Endodermal cell (in vitro differentiated cells): ENCODE results near the gene C16orf74. TPM values are rescaled to one million over a fixed set of nuclear protein-coding genes. Genes with fewer than 3 reads are reported as not detected.

Experiments used
- DNase-seq: peaks from one replicate; pipeline ENCODE4 v3.0.0-alpha.2; 2017
- H3K27ac ChIP-seq: 2 replicates; pipeline ENCODE4 v1.5.1; 2013; ENCODE audit warnings: mild to moderate bottlenecking, low read depth, low read length, moderate library complexity
- H3K27me3 ChIP-seq: 2 replicates; pipeline ENCODE4 v1.6.1; 2013; ENCODE audit warnings: mild to moderate bottlenecking, low read length, moderate library complexity; ENCODE audit not compliant: insufficient read depth, control insufficient read depth, poor library complexity, severe bottlenecking
- H3K36me3 ChIP-seq: 2 replicates; pipeline ENCODE4 v1.7.0; 2013; ENCODE audit warnings: mild to moderate bottlenecking, low read length, moderate library complexity; ENCODE audit not compliant: control insufficient read depth, insufficient read depth
- H3K4me1 ChIP-seq: one replicate; pipeline ENCODE4 v1.7.0; 2013; ENCODE audit warnings: low read length; ENCODE audit not compliant: control insufficient read depth, insufficient read depth
- H3K4me3 ChIP-seq: 2 replicates; pipeline ENCODE4 v1.5.1; 2013; ENCODE audit warnings: mild to moderate bottlenecking, low read length, moderate library complexity
- H3K9ac ChIP-seq: 2 replicates; pipeline ENCODE4 v1.6.1; 2013; ENCODE audit warnings: mild to moderate bottlenecking, low read length, moderate library complexity; ENCODE audit not compliant: poor library complexity, severe bottlenecking; ENCODE audit errors: extremely low read depth
- H3K9me3 ChIP-seq: 2 replicates; pipeline ENCODE4 v1.6.1; 2013; ENCODE audit warnings: mild to moderate bottlenecking, low read length, moderate library complexity; ENCODE audit not compliant: control insufficient read depth
- H3K27ac Mint-ChIP-seq: 2 replicates; pipeline ENCODE4 v1.8.0; 2020; ENCODE audit warnings: mixed read lengths
- H3K27me3 Mint-ChIP-seq: 2 replicates; pipeline ENCODE4 v1.8.0; 2021; ENCODE audit warnings: mild to moderate bottlenecking, mixed read lengths; ENCODE audit not compliant: insufficient read depth
- H3K36me3 Mint-ChIP-seq: 2 replicates; pipeline ENCODE4 v1.8.0; 2020; ENCODE audit warnings: low read depth, mixed read lengths
- H3K4me1 Mint-ChIP-seq: 2 replicates; pipeline ENCODE4 v1.8.0; 2020; ENCODE audit warnings: mixed read lengths
- H3K4me3 Mint-ChIP-seq: 2 replicates; pipeline ENCODE4 v1.8.0; 2020; ENCODE audit warnings: mild to moderate bottlenecking, moderate library complexity, mixed read lengths
- H3K9me3 Mint-ChIP-seq: 2 replicates; pipeline ENCODE4 v1.8.0; 2020; ENCODE audit warnings: mild to moderate bottlenecking, mixed read lengths
- WGBS, 2 experiments: methylation state at CpG; one replicate each; pipeline versions ENCODE4 v1.1.5 to v1.1.7; 2013; ENCODE audit warnings: missing lambda C conversion rate in 2 of 2, mixed read lengths in 1 of 2; ENCODE audit not compliant: insufficient coverage in 1 of 2, insufficient read length in 1 of 2; 5-methylcytosine and 5-hydroxymethylcytosine counted together
- total RNA-seq, 2 donors: library from RNA; stranded (reverse); fragmentation: NEBNext Ultra II Directional in 1 of 2; extraction: Animal tissue kit (Norgen Biotek cat#: 25700) in 1 of 2; gene quantifications; 2 replicates in 1 of 2; 3 replicates in 1 of 2; pipeline ENCODE4 v1.2.1, GENCODE V29; 2021
- TF ChIP-seq, protein P1 (sequence below): fragments of 200-600 bp; sonication (generic); conservative IDR thresholded peaks from 2 replicates; pipeline ENCODE4 v1.5.0; 2021; ENCODE audit warnings: antibody characterized with exemption, mild to moderate bottlenecking

Gene C16orf74
- total RNA-seq, 2 donors from 2014 or later, result 3.6 to 7.4 TPM

GRCh38 chr16:85777583-85778310 lies 26.9 kb upstream of the C16orf74 start:
- H3K4me1 ChIP-seq, result no peaks in the 10 kb centered on the region
- no peak overlapping the region for H3K4me3 Mint-ChIP-seq
- peaks cover 69% of the 10 kb centered on the region for H3K36me3 ChIP-seq
- H3K27ac Mint-ChIP-seq, result no peak overlapping the region
- H3K9me3 ChIP-seq, result no peaks in the 10 kb centered on the region
- 96 to 97% methylated on average over 4 of the region's 4 CpGs for WGBS, 2 experiments
- no peak overlapping the region for H3K9ac ChIP-seq
- no peaks in the 10 kb centered on the region for H3K9me3 Mint-ChIP-seq
- TF ChIP-seq, protein P1, sequence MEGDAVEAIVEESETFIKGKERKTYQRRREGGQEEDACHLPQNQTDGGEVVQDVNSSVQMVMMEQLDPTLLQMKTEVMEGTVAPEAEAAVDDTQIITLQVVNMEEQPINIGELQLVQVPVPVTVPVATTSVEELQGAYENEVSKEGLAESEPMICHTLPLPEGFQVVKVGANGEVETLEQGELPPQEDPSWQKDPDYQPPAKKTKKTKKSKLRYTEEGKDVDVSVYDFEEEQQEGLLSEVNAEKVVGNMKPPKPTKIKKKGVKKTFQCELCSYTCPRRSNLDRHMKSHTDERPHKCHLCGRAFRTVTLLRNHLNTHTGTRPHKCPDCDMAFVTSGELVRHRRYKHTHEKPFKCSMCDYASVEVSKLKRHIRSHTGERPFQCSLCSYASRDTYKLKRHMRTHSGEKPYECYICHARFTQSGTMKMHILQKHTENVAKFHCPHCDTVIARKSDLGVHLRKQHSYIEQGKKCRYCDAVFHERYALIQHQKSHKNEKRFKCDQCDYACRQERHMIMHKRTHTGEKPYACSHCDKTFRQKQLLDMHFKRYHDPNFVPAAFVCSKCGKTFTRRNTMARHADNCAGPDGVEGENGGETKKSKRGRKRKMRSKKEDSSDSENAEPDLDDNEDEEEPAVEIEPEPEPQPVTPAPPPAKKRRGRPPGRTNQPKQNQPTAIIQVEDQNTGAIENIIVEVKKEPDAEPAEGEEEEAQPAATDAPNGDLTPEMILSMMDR, result no peak
- H3K27me3 Mint-ChIP-seq, result no peaks in the 10 kb centered on the region
- no peaks in the 10 kb centered on the region for H3K4me1 Mint-ChIP-seq
- H3K36me3 Mint-ChIP-seq, result peaks cover 66% of the 10 kb centered on the region
- H3K4me3 ChIP-seq, result no peak overlapping the region
- no peaks in the 10 kb centered on the region for H3K27me3 ChIP-seq
- no peak overlapping the region for H3K27ac ChIP-seq
- no peak for DNase-seq

- Mint-ChIP-seq H3K36me3 (peaks cover 62% of the 10 kb centered on the region), H3K4me1 (no peaks in the 10 kb centered on the region), H3K9me3 (no peaks in the 10 kb centered on the region), H3K4me3 (no peak overlapping the region), H3K27ac (no peak overlapping the region), H3K27me3 (no peaks in the 10 kb centered on the region)
- H3K36me3 ChIP-seq, result peaks cover 50% of the 10 kb centered on the region
- no peak overlapping the region for H3K4me3 ChIP-seq
- H3K9ac ChIP-seq, result no peak overlapping the region
- no peak overlapping the region for H3K27ac ChIP-seq
- no peaks in the 10 kb centered on the region for H3K27me3 ChIP-seq
- no peak for DNase-seq
- H3K9me3 ChIP-seq, result no peaks in the 10 kb centered on the region
- TF ChIP-seq, protein P1, result no peak
- H3K4me1 ChIP-seq, result no peaks in the 10 kb centered on the region
- WGBS, 2 experiments, result 61 to 94% methylated on average over 2 to 8 of the region's 8 CpGs
Observed at GRCh38 chr16:85774811-85775210, 23.9 kb upstream of the C16orf74 start.

GRCh38 chr16:85774136-85774535 lies 23.2 kb upstream of the C16orf74 start:
- peaks cover 57% of the 10 kb centered on the region for H3K36me3 Mint-ChIP-seq
- no peaks in the 10 kb centered on the region for H3K9me3 Mint-ChIP-seq

More at GRCh38 chr16:85774136-85774535, 23.2 kb upstream of the C16orf74 start:
- DNase-seq, result no peak
- H3K9me3 ChIP-seq, result no peaks in the 10 kb centered on the region
- Mint-ChIP-seq H3K4me1 (no peaks in the 10 kb centered on the region), H3K4me3 (no peak overlapping the region), H3K27me3 (no peaks in the 10 kb centered on the region), H3K27ac (no peak overlapping the region)
- no peak overlapping the region for H3K27ac ChIP-seq
- no peaks in the 10 kb centered on the region for H3K4me1 ChIP-seq
- H3K9ac ChIP-seq, result no peak overlapping the region
- WGBS, 2 experiments, result 97 to 100% methylated on average over 3 to 5 of the region's 6 CpGs
- TF ChIP-seq, protein P1, result no peak
- no peaks in the 10 kb centered on the region for H3K27me3 ChIP-seq
- H3K4me3 ChIP-seq, result no peak overlapping the region
- peaks cover 43% of the 10 kb centered on the region for H3K36me3 ChIP-seq
